ENCODE results near the gene HNRNPUL1.

DNA sequence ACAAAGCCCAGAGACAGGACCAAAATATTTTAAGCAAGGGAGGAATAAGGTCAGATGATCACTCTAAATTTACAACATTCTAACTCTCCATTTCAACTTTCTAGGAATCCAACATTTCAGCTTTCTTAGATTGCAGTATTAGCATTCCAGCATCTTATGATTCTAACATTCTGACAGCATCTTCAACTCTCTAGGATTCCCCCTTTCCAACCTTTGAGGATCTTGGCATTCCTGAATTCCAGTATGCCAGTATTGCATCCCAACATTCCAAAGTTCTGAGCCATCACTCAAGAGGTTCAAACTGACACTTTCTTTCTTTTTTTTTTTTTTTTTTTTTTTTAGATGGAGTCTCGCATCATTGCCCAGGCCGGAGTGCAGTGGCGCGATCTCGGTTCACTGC, 75.8 kb downstream of the HNRNPUL1 start:
- TF ChIP-seq POLR2A (IDR thresholded peaks at IDR 0.05) = no peak
- TF ChIP-seq, protein P1, sequence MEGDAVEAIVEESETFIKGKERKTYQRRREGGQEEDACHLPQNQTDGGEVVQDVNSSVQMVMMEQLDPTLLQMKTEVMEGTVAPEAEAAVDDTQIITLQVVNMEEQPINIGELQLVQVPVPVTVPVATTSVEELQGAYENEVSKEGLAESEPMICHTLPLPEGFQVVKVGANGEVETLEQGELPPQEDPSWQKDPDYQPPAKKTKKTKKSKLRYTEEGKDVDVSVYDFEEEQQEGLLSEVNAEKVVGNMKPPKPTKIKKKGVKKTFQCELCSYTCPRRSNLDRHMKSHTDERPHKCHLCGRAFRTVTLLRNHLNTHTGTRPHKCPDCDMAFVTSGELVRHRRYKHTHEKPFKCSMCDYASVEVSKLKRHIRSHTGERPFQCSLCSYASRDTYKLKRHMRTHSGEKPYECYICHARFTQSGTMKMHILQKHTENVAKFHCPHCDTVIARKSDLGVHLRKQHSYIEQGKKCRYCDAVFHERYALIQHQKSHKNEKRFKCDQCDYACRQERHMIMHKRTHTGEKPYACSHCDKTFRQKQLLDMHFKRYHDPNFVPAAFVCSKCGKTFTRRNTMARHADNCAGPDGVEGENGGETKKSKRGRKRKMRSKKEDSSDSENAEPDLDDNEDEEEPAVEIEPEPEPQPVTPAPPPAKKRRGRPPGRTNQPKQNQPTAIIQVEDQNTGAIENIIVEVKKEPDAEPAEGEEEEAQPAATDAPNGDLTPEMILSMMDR (IDR thresholded peaks at IDR 0.05) = no peak
